Ovary (tissue), 9 donors: ENCODE results near the gene LENG9. TPM values are rescaled to one million over a fixed set of nuclear protein-coding genes. Genes with fewer than 3 reads are reported as not detected.

Source experiments
- DNase-seq, 5 donors: peaks; one replicate each; pipeline ENCODE4 v3.0.0-alpha.2; 2019 to 2020
- H3K27ac ChIP-seq, 2 donors: fragments of 200-600 bp; one replicate each; pipeline versions ENCODE4 v1.5.1 to v1.8.0; 2019 to 2022
- H3K27me3 ChIP-seq: fragments of 200-600 bp; one replicate; pipeline ENCODE4 v1.8.0; 2022
- H3K36me3 ChIP-seq: fragments of 200-600 bp; sonication (generic); one replicate; pipeline ENCODE4 v1.5.1; 2019
- H3K4me1 ChIP-seq: one replicate; pipeline ENCODE4 v1.8.1; 2013; ENCODE audit warnings: mild to moderate bottlenecking, moderate library complexity; ENCODE audit not compliant: insufficient read depth
- H3K4me3 ChIP-seq: fragments of 200-600 bp; sonication (generic); one replicate; pipeline ENCODE4 v1.5.1; 2017
- H3K9me3 ChIP-seq, 2 donors: fragments of 200-600 bp in 1 of 2; sonication (generic) in 1 of 2; one replicate each; pipeline versions ENCODE4 v1.5.1 to v1.8.1; 2013 to 2019; ENCODE audit warnings: mild to moderate bottlenecking in 1 of 2, moderate library complexity in 1 of 2
- CTCF ChIP-seq, 3 donors: fragments of 450-650 bp in 2 of 3; fragments of 200-600 bp in 1 of 3; IDR thresholded peaks; one replicate each; pipeline versions ENCODE4 v1.5.1 to v1.8.0; 2016 to 2022; ENCODE audit warnings: antibody characterized with exemption in 3 of 3, mild to moderate bottlenecking in 1 of 3
- EP300 ChIP-seq: sonication (generic); formaldehyde crosslinking; IDR thresholded peaks from one replicate; pipeline ENCODE4 v1.6.1; 2017; ENCODE audit warnings: antibody characterized with exemption
- POLR2A ChIP-seq: fragments of 450-650 bp; IDR thresholded peaks from one replicate; pipeline ENCODE4 v1.6.1; 2017; ENCODE audit warnings: antibody characterized with exemption, mild to moderate bottlenecking, moderate library complexity
- WGBS, 3 donors: extraction: QIAGEN DNeasy Blood & Tissue Kit in 1 of 3; methylation state at CpG; one replicate each; pipeline versions ENCODE4 v1.1.5 to v1.1.7; 2013 to 2017; 5-methylcytosine and 5-hydroxymethylcytosine counted together
- intact Hi-C, 4 donors: fragments of 100-400 bp; cut with DNase I; formaldehyde crosslinking; loops; one replicate each; pipeline versions ENCODE4 v1.11.0 to v1.15.1; 2022 to 2023
- polyA plus RNA-seq, 2 donors: library from polyadenylated mRNA; stranded (reverse); fragments of 200-250 nt in 1 of 2; fragments of 350-450 nt in 1 of 2; fragmentation: Illumina TruSeq in 1 of 2; extraction: RNeasy Lipid Tissue Mini Kit (QIAGEN cat#74804) in 1 of 2; gene quantifications; one replicate each; pipeline ENCODE4 v1.2.3, GENCODE V29; 2013 to 2014
- total RNA-seq, 7 donors: library from RNA; depleted of rRNA in 2 of 7; stranded (reverse); fragments of >200 nt in 2 of 7; fragmentation: NEBNext Ultra II Directional in 3 of 7; extraction: Animal tissue kit (Norgen Biotek cat#: 25700) in 3 of 7; gene quantifications; one replicate each; pipeline versions ENCODE4 v1.1.0 to v1.2.4, GENCODE V29; 2016 to 2023
- donor health status: DM: no; HTN: no; CAD: no; lungs with moderate emphysema.
- donor health status: DM: no; HTN: no; CAD: no.
- donor health status: Bipolar disorder and iron deficiency.
- donor health status: DM: yes; HTN: yes; CAD: no.
- donor health status: DM: no; HTN: no; CAD: no.
- donor health status: DM: yes; HTN: yes; CAD: no.

Gene LENG9
- total and polyA plus RNA-seq, 9 donors = 0.70 to 8.3 (median 4.1) TPM

GRCh38 chr19:54454781-54455675 lies 8.6 kb downstream of the LENG9 start:
- Histone ChIP-seq H3K4me1 (peaks cover 6% of the 10 kb centered on the region), H3K27ac (no peak overlapping the region), H3K27me3 (no peaks in the 10 kb centered on the region), H3K4me3 (no peak overlapping the region), H3K9me3 (no peaks in the 10 kb centered on the region), H3K36me3 (no peaks in the 10 kb centered on the region)
- intact Hi-C loops = no loop called here
- TF ChIP-seq EP300 (no peak), CTCF (IDR thresholded peaks at IDR 0.05) (no peak), POLR2A (no peak)
- no peak for DNase-seq
- WGBS, 3 donors = 88 to 90% (median 90%) methylated on average over 33 of the region's 33 CpGs

- H3K27ac ChIP-seq = no peak overlapping the region
- no peaks in the 10 kb centered on the region for H3K9me3 ChIP-seq
- H3K4me3 ChIP-seq = no peak overlapping the region
- intact Hi-C loops = no loop called here
- H3K36me3 ChIP-seq = no peaks in the 10 kb centered on the region
- TF ChIP-seq CTCF (IDR thresholded peaks at IDR 0.05) = no peak
- TF ChIP-seq POLR2A = no peak
- no peak for TF ChIP-seq EP300
- H3K27me3 ChIP-seq = no peaks in the 10 kb centered on the region
- no peak for DNase-seq
- H3K4me1 ChIP-seq = peaks cover 6% of the 10 kb centered on the region
- WGBS, 3 donors = 86 to 91% (median 87%) methylated on average over 31 of the region's 31 CpGs
These were observed 9.4 kb downstream of the LENG9 start for GRCh38 chr19:54453921-54454780.

GRCh38 chr19:54452626-54453025 lies 11.0 kb downstream of the LENG9 start:
- Histone ChIP-seq H3K27ac (no peak overlapping the region), H3K9me3 (no peaks in the 10 kb centered on the region), H3K4me3 (no peak overlapping the region), H3K36me3 (no peaks in the 10 kb centered on the region), H3K4me1 (peaks cover 6% of the 10 kb centered on the region), H3K27me3 (no peaks in the 10 kb centered on the region)
- TF ChIP-seq EP300 (no peak), POLR2A (no peak), CTCF (IDR thresholded peaks at IDR 0.05) (no peak)
- no peak for DNase-seq
- WGBS, 3 donors = 89 to 92% (median 89%) methylated on average over 11 of the region's 11 CpGs
- intact Hi-C loops = no loop called here

- H3K36me3 ChIP-seq = no peaks in the 10 kb centered on the region
- H3K4me3 ChIP-seq = no peak overlapping the region
- 80 to 83% (median 81%) methylated on average over 10 to 11 of the region's 11 CpGs for WGBS, 3 donors
- TF ChIP-seq CTCF (IDR thresholded peaks at IDR 0.05) (no peak), POLR2A (no peak), EP300 (no peak)
- H3K27me3 ChIP-seq = no peaks in the 10 kb centered on the region
- H3K4me1 ChIP-seq = peaks cover 7% of the 10 kb centered on the region
- H3K9me3 ChIP-seq = no peaks in the 10 kb centered on the region
- H3K27ac ChIP-seq = no peak overlapping the region
- intact Hi-C loops = no loop called here
- peak in 2 of 5 donors; percentile 32 to 37 for DNase-seq
These were observed 11.6 kb downstream of the LENG9 start for GRCh38 chr19:54451997-54452396.
